ENCODE results near the gene EXOC4. TPM values are rescaled to one million over a fixed set of nuclear protein-coding genes. Genes with fewer than 3 reads are reported as not detected.

Gene EXOC4
- total and polyA plus RNA-seq, 2 of the 13 experiments (the other 11 are each of a cell fraction or from before 2014, with no cell fraction given), result 22.5 to 39.0 TPM

DNA sequence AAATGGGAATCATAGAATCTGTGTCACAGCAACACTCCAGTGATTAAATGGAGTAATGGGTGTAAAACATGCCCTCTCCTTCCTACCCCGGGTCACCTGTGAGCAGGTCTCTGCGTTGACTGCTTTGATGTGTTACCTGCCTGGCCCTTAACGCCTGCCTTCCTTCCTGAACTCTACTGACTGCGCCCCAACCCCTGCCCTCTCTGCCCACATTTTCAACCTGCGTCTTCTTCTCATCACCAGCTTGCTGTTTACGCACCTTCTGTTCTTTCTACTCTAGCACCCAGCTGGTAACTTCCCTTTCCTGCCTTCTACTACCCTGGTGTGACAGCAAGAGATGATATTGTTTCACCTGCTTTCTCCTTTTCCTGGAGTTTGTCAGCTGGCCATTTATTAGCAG, 571.3 kb downstream of the EXOC4 start (continued):
- TF ChIP-seq, protein P1, sequence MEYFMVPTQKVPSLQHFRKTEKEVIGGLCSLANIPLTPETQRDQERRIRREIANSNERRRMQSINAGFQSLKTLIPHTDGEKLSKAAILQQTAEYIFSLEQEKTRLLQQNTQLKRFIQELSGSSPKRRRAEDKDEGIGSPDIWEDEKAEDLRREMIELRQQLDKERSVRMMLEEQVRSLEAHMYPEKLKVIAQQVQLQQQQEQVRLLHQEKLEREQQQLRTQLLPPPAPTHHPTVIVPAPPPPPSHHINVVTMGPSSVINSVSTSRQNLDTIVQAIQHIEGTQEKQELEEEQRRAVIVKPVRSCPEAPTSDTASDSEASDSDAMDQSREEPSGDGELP (IDR thresholded peaks at IDR 0.05; ENCODE audit: borderline replicate concordance, low read depth), result no peak
- TF ChIP-seq ZNF773 (CRISPR knock-in tag; IDR thresholded peaks at IDR 0.05; ENCODE audit: borderline replicate concordance) (no peak), XBP1 (CRISPR knock-in tag; IDR thresholded peaks at IDR 0.05) (no peak)

DNA sequence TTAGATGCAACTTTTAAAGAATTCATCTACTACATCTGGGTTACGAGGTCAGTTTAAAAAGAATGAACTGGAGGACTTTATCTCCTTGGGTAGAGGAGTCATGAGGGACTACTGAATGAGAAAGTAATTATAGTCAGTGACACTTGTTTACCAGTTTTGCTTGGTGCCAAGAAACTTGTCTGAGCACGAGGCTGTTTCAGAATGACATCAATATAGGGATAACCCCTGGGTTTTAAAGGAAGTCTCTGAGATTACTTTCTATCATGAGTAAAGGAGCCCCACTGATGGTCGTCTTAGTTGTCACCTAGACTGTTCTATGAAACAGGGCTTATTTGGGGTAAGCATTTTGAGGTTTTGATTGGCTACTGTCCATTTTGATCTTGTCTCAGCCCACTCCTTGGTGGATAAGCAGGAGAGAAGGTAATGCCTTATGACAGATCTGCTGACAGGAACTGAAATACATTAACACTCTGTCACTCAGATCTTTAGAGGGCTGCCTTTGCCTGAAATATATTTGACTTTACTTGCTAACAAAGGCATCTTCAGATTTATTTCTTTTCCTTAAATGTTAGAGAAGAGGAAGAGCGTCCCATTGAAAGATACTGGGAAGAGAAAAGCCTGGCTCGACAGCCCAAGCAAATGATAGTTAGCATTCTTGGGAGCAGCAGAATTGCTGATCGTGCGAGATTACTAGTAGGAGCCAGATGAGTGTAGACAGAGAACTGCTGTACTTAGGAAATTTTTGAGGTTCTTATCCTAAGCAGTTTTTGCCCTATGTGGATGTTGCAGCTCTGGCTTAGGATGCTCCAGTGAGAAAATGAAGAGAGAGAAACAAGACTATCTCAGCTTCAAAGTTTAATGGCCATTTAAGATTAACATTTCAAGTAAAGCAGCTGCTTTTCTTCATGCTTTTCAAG, 575.1 kb downstream of the EXOC4 start:
- intact Hi-C loops (cut with micrococcal nuclease; ENCODE audit: unreplicated experiment) (no loop called here), in situ Hi-C loops (cut with HindIII; ENCODE audit: extremely low pct_ligation_motif_present, low pct_unique_long_range_greater_than_20kb) (no loop called here)
- Histone ChIP-seq H2AFZ (ENCODE audit: low read length) (no peak overlapping the region), H3K9me3 (ENCODE audit: low read length) (no peaks in the 10 kb centered on the region), H3K4me1 (ENCODE audit: insufficient read depth, low read length) (peaks cover 10% of the 10 kb centered on the region), H3K9ac (ENCODE audit: insufficient read depth, low read depth, low read length) (no peak overlapping the region), H3K4me2 (ENCODE audit: low read depth, low read length) (no peak overlapping the region), H3K27ac (ENCODE audit: extremely low read length, insufficient read depth, low read length) (no peak overlapping the region), H3K79me2 (ENCODE audit: insufficient read depth, low read length) (no peaks in the 10 kb centered on the region), H4K20me1 (ENCODE audit: insufficient read depth, low read length) (no peaks in the 10 kb centered on the region), H3K36me3 (replicated peaks in 1 of 2; ENCODE audit: control insufficient read depth in 1 of 2, insufficient read depth in 2 of 2, low read length in 2 of 2) (no peaks in the 10 kb centered on the region), H3K4me3 (replicated peaks in 1 of 3; ENCODE audit: insufficient read depth in 1 of 3, low read depth in 2 of 3, low read length in 3 of 3) (no peak overlapping the region), H3K27me3 (ENCODE audit: control insufficient read depth in 1 of 2, insufficient read depth in 2 of 2, low read length in 2 of 2) (no peaks in the 10 kb centered on the region)
- BruUV-seq (replicated peaks), result no TSS peak
- DNase-seq (ENCODE audit: low spot score), result no peak
- ChIA-PET POLR2A (no interaction called here), CTCF (ENCODE audit: low intra/inter-chr PET ratio, low total read pairs) (no interaction called here)
- TF ChIP-seq MAFK (conservative IDR thresholded peaks at IDR 0.05 in 1 of 2, IDR thresholded peaks at IDR 0.05 in 1 of 2; ENCODE audit: low read length in 2 of 2) (peak; percentile 84 to 94), MAFF (IDR thresholded peaks at IDR 0.05; ENCODE audit: low read depth, low read length) (peak; percentile 90), ZNF260 (CRISPR knock-in tag; IDR thresholded peaks at IDR 0.05; ENCODE audit: borderline replicate concordance, low read depth) (no peak)
- TF ChIP-seq, protein P2, sequence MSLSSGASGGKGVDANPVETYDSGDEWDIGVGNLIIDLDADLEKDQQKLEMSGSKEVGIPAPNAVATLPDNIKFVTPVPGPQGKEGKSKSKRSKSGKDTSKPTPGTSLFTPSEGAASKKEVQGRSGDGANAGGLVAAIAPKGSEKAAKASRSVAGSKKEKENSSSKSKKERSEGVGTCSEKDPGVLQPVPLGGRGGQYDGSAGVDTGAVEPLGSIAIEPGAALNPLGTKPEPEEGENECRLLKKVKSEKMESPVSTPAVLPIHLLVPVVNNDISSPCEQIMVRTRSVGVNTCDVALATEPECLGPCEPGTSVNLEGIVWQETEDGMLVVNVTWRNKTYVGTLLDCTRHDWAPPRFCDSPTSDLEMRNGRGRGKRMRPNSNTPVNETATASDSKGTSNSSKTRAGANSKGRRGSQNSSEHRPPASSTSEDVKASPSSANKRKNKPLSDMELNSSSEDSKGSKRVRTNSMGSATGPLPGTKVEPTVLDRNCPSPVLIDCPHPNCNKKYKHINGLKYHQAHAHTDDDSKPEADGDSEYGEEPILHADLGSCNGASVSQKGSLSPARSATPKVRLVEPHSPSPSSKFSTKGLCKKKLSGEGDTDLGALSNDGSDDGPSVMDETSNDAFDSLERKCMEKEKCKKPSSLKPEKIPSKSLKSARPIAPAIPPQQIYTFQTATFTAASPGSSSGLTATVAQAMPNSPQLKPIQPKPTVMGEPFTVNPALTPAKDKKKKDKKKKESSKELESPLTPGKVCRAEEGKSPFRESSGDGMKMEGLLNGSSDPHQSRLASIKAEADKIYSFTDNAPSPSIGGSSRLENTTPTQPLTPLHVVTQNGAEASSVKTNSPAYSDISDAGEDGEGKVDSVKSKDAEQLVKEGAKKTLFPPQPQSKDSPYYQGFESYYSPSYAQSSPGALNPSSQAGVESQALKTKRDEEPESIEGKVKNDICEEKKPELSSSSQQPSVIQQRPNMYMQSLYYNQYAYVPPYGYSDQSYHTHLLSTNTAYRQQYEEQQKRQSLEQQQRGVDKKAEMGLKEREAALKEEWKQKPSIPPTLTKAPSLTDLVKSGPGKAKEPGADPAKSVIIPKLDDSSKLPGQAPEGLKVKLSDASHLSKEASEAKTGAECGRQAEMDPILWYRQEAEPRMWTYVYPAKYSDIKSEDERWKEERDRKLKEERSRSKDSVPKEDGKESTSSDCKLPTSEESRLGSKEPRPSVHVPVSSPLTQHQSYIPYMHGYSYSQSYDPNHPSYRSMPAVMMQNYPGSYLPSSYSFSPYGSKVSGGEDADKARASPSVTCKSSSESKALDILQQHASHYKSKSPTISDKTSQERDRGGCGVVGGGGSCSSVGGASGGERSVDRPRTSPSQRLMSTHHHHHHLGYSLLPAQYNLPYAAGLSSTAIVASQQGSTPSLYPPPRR (CRISPR knock-in tag; IDR thresholded peaks at IDR 0.05; ENCODE audit: borderline replicate concordance), result no peak
- ATAC-seq, result no peak
- FAIRE-seq, result no peak
- 96% methylated on average over 7 of the region's 7 CpGs for WGBS (ENCODE audit: low lambda C conversion rate)

All from HepG2 (cell line).